Ramos (cell line): Measurements from ENCODE around the gene ZDBF2.
"Not testable (repeated sequence)": the region's sequence is repeated elsewhere in the genome, so short reads cannot be mapped to it uniquely, and the experiment has no call there.

Experiments used
- in situ Hi-C: fragments of 300-500 bp; cut with MboI; formaldehyde crosslinking; loops from one replicate; pipeline ENCODE4 v1.14.3; 2022; ENCODE audit warnings: low sequenced_read_pairs; ENCODE audit not compliant: unreplicated experiment

Gene ZDBF2

GRCh38 chr2:206258615-206259014, 15.8 kb upstream of the ZDBF2 start:
- in situ Hi-C loops: not testable (repeated sequence)

- in situ Hi-C loops: loop anchor here (5.0 kb wide), 1 partner anchor 97 kb away; no protein-coding TSS in a partner anchor
Measured at GRCh38 chr2:206259376-206260187, 14.9 kb upstream of the ZDBF2 start.

DNA sequence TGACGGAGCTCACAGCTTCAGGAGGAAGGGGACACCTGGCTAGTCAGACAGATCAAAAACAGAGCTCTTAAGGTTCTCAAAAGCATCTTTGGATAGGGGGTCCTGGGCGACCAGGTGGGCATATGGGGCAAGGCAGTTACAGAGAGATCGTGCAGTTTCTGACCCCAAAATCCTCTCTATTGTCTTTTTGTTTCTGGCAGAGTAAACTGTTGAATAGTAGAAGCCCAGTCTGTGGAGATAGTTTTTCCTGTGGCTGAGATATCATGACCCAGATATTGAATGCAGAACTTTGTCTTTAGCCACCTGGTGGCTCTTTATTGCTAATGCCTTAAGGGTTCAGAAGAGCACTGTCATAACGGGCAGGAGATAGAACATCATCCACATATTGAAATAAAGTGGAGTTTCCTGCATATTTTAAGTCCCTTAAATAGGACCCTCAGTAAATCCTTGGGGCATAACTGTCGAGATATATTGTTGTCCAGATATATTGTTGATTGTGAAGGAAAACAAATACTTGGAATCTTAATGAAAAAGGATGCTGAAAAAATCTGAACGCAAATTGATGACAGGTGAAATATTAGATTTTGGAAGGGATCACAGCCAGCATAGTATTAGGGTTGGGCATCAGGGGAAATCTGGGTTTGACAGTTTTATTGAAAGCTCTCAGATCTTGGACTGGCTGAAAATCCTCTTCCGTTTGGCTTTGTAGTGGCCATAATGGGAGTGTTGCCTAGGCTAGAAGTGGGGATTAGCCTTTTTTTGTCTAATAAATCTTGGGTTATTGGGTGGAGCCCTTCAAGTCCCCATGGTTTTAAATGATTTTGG, 14.1 kb upstream of the ZDBF2 start:
- in situ Hi-C loops: loop anchor here (5.0 kb wide), 1 partner anchor 98 kb away; no protein-coding TSS in a partner anchor

DNA sequence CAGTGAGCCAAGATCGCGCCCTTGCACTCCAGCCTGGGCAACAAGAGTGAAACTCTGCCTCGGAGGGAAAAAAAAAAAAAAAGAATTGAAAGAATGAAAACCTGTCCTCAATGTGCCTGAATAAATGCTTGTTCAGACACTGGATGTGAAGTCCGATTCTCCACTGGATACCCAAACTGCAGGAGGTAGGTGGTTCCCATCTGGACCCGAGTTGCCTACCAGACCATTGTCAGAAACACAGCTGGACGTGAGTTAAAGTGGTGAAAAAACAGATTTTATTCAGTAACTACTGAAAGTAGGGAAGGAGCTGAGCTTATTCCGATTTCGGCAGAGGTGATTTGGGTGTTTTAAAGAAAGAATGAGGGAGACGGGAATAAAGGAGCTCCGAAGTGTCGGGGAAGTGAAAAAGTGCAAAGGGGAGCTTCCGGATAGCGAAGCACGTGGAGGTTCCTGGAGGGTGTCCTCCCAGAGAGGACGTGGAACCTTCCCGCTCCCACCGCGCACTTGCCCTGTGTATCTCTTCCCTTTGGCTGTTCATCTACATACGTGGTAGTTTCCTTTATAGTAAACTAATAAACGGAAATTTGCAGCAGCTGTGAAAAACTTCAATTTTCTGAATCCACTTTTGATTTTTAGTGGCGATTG, 10.4 kb upstream of the ZDBF2 start:
- in situ Hi-C loops: loop anchor here (5.0 kb wide), 1 partner anchor 102 kb away; no protein-coding TSS in a partner anchor

- in situ Hi-C loops: no loop called here
Measured at GRCh38 chr2:206266130-206267125, 8.0 kb upstream of the ZDBF2 start.

GRCh38 chr2:206267567-206267966, 6.9 kb upstream of the ZDBF2 start:
- in situ Hi-C loops: no loop called here

GRCh38 chr2:206271065-206271464, 3.4 kb upstream of the ZDBF2 start:
- in situ Hi-C loops: no loop called here

GRCh38 chr2:206273905-206274304, 558 bp upstream of the ZDBF2 start:
- in situ Hi-C loops: no loop called here

DNA sequence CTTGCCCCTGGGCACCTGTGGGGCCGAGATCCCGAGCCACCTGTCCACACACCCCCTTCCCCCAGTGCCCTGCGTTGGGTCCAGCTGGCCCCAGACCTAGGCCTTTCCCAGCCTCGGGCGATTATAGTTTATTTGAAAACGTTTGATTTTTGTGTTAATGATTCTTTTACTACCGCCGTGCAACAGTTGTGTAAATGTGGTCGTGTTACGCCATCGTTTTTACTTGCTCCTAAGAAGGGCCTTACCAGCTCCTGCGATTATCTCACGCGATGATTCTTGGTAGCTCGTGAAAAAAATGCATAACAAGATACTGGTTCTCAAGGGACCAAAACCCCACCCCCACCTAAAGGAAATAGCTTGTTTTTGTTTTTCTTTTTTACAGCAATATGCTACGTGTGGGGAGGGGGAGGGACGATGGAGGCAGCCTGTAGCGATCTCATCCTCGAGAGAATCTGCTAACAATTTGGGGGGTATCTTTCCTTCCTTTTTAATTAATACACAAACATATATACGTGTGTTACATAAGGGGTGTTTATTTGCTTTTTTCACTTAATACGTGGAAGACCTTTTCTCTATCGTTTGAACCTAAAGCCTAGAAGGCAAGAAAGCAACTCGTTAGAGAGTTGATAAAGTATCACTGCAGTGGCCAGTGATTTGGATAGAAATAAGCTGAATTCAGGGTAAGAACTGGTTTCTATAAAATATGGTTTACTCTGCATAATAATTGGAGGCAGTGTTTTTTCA, 1.0 kb downstream of the ZDBF2 start:
- in situ Hi-C loops: no loop called here

- in situ Hi-C loops: no loop called here
Measured at GRCh38 chr2:206276169-206276942, 1.9 kb downstream of the ZDBF2 start.

GRCh38 chr2:206277503-206277902, 3.0 kb downstream of the ZDBF2 start:
- in situ Hi-C loops: no loop called here

GRCh38 chr2:206282746-206283145, 8.3 kb downstream of the ZDBF2 start:
- in situ Hi-C loops: no loop called here

DNA sequence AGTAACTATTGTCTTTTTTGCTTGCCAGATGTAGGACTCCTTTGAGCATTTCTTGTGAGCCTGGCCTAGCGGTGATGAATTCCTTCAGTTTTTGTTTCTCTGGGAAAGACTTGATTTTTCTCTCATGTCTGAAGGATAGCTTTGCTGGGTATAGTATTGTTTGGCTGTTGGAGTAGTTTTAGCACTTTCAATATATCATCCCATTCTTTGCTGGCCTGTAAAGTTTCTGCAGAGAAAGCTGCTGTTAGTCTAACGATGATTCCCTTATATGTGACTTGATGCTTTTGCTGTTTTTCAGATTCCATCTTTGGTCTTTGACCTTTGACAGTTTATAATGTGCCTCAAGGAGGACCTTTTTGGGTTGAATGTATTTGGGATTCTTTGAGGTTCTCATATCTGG, 12.7 kb downstream of the ZDBF2 start:
- in situ Hi-C loops: no loop called here

- in situ Hi-C loops: no loop called here
Measured at GRCh38 chr2:206289391-206289790, 14.9 kb downstream of the ZDBF2 start.

DNA sequence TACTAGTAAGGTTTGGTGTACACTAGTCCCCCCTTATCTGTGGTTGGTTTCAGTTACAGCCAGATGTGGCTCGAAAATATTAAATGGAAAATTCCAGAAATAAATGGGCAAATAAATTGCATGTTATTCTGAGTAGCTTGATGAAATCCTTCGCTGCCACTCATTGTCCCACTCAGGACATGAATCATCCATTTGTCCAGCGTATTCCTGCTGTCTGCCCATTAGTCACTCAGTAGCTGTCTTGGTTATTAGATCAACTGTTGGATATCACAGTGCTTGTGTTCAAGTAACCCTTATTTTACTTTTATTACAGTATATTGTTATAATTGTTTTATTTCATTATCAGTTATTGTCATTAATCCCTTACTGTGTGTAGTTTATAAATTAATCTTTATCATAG, 21.7 kb downstream of the ZDBF2 start:
- in situ Hi-C loops: no loop called here

- in situ Hi-C loops: not testable (repeated sequence)
Measured at GRCh38 chr2:206299608-206300007, 25.1 kb downstream of the ZDBF2 start.

DNA sequence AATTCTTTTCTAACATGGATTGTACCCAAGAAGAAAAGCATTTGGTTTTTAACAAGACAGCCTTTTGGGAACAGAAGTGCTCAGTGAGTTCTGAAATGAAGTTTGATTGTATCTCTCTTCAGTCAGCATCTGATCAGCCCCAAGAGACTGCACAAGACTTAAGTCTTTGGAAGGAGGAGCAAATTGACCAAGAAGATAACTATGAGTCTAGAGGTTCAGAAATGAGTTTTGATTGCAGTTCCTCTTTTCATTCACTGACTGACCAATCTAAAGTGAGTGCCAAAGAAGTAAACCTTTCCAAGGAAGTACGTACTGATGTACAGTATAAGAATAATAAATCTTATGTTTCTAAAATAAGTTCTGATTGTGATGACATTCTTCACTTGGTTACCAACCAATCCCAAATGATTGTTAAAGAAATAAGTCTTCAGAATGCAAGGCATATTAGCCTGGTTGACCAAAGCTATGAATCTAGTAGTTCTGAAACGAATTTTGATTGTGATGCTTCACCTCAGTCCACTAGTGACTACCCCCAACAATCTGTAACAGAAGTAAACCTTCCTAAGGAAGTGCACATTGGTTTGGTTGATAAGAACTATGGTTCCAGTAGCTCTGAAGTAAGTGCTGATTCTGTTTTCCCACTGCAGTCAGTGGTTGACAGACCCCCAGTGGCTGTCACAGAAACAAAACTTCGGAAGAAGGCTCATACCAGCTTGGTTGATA, 31.2 kb downstream of the ZDBF2 start:
- in situ Hi-C loops: no loop called here

DNA sequence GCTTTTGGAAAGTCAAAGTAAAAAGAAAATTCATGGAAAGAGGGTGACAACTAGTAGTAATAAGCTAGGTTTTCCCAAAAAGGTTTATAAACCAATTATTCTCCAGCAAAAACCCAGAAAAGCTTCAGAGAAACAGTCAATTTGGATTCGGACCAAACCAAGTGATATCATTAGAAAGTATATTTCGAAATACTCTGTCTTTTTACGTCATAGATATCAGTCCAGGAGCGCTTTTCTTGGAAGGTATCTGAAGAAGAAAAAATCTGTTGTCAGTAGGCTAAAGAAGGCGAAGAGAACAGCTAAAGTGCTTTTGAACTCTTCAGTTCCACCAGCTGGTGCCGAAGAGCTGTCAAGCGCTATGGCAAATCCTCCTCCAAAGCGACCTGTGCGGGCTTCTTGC, 36.6 kb downstream of the ZDBF2 start:
- in situ Hi-C loops: no loop called here
